ENCODE results near the gene TRAF2.

The TRAF2 gene

DNA sequence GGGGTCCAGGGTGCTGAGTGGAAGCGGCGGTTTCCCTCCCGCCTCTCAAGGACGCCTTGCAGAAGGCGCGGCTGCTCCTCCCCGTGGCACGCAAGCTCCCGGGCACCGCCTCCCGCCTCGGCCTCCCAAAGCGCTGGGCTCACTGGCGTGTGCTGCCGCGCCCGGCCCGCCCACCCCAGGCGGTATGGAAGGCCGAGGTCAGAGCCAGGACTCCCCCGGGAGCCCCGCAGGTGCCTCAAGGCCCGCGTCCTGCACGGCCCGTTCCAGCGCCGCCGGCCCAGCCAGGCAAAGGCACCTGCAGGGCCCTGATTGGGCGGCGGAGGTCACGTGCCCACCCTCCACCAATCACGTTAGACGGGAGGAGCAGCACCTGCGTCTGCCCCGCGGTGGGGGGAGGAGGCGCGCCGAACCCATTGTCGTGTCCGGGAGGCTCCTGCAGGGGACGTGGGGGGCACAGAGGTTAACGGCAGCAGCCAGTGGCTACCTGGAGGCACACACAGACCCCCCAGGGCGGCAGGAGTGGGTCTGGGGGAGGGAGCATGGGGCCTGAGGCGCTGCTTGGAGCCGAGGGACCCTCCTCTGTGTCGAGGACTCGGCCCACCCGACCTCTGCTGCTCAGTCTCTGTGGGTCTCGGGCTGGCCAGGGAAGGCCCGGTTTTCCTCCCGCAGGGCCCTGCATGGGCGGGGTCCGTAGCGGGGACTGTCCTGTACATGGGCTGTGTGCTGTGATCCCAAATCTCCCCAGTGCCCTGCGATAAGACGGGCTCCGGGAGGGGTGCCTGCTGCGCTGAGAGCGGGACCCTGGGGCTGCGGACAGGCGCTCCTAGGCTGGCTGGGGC, 63.7 kb downstream of the TRAF2 start:
- peak; percentile 93 for DNase-seq (ENCODE audit: low read depth in 2 of 2)

DNA sequence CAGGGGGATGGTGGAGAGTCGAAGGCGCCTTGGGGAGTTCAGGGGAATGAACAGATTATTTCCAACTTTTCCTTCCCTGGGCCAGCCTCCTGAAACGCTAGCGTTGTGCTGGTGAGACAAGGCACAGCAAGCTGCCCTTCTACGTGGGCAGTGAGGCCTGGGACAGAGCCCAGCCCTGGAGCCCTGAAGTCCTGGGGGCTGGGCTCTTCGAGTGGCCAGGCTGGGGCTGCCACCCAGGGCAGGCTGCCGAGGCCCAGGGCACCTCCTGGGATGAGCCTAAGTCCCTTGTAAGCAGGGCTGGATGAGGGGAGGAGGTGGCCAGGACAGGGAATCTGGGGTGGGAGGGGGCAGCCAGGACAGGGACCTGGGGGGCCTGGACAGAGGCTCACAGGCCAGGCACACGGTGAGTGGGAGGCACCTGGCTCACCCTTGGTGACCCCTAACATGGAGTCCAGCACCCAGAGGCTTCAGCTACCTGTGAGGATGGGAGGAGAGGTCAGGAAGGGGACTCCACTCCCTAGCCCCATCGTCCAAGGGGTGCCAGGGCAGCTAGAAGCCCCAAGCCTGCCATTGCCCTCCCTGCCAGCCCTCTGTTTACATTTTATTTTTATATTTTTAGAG, 64.5 kb downstream of the TRAF2 start:
- no peak for DNase-seq (ENCODE audit: low read depth in 2 of 2)

DNA sequence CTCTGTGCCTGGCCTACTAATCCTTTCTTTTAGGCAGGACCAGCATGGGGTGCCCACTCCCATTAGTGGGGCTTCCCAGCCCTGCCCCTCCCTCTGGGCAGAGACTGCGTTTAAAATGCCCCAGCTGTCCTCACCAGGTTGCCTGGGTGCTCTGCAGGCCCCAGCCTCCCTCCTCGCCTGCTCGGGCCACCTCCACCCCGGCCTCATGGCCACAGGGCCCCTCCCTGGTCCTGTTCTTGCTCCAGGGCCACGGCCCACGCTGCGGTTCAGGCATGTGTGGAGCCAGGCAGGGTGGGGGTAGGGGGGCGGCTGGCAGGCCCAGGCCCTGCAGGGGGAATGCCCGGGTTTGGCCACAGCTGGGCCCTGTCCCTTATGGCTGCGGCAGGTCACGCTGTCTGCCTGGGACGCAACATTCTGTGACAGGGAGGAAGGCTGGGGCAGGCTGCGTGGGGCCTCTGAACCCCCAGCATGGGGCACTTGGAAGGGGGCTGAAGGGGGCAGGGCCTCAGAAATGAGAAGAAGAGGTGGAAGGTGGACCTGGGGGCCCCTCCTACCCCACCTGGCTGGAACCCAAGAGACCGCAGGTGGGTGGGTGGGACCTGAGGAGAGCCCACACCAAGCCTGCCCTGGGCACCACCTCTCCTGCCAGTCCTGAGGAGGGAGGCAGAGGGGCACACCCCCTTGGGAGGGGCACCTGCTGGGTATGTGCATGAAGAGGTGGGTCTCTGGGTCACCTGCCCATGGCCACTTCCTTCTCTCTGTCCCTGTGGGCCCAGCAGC, 65.4 kb downstream of the TRAF2 start, which contains the start of gene LCN12:
LCN12 (plus strand) TSS at position 733 of the 780 bp plus-strand sequence. CDS start 55 bp downstream, outside the sequence.
- DNase-seq (ENCODE audit: low read depth in 2 of 2), result no peak

DNA sequence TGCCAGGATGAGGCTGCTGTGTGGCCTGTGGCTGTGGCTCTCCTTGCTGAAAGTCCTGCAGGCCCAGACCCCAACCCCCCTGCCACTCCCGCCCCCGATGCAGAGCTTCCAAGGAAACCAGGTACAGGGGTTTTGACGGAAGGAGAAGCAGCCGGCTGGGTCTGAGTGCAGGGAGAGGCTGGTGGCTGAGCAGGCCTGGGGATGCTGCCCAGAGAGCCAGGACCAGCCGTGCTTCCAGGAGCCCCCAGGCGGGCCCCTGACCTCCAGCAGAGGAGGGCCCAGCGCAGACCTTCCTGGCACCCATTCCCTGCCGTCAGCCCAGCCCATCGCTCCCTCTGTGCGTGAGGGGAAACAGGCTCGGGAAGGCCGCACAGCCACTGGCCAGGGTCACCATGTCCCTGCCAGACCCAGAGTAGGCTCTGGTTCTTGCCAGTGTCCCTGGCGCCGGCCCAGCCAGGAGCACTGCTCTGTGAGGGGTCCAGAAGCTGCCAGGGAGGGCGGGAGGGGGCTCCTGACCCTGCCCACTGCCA, 66.1 kb downstream of the TRAF2 start:
- DNase-seq (ENCODE audit: low read depth in 2 of 2), result no peak

DNA sequence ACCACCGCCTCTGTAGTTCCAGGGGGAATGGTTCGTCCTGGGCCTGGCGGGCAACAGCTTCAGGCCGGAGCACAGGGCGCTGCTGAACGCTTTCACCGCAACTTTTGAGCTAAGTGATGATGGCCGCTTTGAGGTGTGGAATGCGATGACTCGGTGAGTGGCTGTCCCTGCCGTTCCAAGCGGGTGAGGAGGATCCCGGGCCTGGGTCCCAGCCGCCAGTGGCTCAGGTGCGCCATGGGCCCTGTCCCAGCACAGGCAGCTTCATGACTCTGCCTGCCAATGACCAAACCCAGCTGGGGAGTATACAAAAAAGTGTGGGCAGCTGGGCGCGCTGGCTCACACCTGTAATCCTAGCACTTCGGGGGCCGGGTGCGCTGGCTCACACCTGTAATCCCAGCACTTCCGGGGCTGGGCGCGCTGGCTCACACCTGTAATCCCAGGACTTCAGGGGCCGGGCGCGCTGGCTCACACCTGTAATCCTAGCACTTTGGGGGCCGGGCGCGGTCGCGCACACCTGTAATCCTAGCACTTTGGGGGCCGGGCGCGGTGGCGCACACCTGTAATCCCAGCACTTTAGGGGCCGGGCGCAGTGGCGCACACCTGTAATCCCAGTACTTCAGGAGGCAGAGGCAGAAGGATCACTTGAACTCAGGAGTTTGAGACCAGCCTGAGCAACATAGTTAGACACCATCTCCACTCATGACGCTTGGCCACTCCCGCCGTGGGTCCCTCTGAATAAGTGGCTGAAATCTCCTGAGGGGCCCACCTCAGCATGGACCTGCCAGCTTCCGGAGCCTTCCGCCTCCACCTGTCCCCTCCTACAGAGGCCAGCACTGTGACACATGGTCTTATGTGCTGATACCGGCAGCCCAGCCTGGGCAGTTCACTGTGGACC, 66.8 kb downstream of the TRAF2 start:
- no peak for DNase-seq (ENCODE audit: low read depth in 2 of 2)

DNA sequence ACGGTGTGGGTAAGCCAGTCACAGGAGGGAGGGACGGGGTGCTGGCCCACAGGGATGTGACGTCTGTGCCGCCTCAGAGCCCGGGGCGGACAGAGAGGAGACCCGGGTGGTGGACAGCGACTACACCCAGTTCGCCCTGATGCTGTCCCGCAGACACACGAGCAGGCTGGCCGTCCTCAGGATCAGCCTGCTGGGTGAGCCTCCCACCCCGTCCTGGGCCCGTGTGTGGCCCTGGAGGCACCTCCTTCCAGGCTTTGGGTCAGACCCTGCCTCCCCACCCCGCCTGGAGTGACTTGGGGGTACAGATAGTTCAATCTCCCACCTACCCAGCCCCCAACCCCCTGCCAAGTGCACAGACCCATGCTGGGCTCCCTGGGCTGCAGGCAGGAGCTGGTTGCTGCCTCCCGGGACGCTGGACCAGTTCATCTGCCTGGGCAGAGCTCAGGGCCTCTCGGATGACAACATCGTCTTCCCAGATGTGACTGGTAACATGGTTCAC, 67.5 kb downstream of the TRAF2 start:
- DNase-seq (ENCODE audit: low read depth in 2 of 2), result no peak

DNA sequence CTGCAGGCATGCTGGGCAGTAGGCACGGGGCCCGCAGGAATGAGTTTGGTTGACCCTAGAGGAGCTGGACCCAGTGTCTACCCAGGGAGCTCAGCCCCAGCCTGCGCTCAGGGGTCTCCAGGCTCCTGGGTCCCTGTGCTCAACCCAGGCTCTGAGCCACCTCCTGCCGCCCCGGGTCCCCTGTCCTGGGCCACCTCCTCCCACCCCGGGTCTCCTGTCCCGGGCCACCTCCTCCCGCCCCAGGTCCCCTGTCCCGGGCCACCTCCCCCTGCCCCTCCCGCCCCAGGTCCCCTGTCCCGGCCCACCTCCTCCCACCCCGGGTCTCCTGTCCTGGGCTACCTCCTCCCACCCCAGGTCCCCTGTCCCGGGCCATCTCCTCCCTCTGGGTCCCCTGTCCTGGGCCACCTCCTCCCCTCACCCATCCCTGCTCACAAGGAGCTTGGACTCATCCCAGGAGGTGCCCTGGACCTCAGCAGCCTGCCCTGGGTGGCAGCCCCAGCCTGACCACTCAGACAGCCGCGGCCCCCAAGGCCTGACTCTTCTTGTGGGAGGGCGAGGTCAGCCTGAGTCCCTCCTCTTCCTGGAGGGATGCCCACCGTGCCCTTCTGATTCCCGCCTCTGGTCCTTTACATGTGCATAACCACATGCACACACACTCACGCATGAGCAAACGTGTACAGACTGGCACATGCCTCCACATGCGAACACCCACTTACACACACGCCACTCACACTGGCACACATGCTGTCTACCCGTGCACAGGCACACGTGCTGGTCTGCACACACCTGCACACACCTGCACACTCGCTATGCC, 68.2 kb downstream of the TRAF2 start:
- no peak for DNase-seq (ENCODE audit: low read depth in 2 of 2)

DNA sequence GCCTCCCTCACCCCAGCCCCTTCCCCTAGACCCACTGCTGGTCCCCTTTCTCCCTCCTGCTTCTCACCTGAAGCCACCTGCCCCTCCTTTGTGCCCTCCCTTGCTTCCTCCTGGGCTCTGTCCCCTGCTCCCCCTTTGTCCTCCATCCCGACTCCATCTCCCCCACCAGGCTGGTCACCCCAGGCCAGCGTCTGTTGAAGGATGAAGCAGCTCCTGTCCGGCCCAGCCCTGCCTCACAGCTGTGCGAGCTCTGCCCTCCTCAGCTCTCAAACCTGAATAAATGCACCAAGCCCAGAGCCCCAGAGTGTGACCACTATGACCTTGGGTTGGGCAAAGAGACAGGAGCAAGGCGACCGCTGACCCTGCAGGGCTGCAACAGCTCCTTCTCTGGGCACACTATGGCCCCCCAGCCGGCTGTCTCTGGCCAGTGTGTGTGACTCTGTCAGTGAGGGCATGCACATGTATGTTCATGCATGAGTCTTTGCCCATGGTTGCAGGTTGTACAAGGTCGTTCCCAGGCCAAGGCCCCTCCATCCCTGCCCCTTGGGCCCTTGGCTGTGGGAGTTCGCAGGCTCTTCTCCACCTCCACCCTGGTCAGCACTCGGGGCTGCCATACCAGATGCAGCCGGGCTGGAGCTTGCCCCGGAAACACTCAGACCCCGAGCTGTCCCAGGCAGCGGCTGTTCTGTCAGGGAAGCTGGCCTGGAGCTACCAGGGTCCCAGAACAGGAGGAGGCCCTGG, 69.1 kb downstream of the TRAF2 start:
- DNase-seq (ENCODE audit: low read depth in 2 of 2), result no peak

DNA sequence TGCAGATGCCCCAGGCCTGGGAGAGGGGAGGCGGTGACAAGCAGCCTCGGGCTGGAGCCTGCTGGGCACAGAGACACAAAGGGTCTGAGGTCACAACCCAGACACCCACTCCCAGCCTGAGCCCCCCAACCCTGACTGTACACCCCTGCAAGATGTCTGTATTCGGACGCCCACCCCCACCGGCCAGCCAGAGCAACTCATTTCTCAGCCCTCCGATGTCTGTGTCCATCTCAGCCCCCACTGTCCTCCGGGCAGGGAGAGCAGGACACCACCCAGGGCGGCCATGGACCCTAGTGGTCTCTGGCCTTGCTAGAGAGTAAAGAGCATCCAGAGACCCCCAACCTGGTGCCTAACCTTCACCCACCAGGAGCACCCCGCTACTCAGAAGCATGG, 69.6 kb downstream of the TRAF2 start:
- DNase-seq (ENCODE audit: low read depth in 2 of 2), result no peak

DNA sequence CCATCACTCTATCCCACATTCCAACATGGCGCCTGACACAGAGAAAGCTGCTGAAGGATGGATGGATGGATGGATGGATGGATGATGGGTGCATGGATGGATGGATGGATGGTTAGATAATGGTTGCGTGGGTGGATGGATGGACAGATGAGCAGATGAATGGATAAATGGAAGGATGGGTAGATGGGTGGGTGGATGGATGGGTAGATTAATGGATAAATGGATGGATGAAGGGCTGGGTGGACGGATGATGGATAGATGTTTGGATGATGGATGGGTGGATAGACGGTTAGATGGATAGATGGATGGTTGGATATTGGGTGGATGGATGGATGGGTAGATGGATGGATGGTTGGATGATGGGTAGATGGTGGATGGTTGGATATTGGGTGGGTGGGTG, 70.3 kb downstream of the TRAF2 start:
- no peak for DNase-seq (ENCODE audit: low read depth in 2 of 2)

DNA sequence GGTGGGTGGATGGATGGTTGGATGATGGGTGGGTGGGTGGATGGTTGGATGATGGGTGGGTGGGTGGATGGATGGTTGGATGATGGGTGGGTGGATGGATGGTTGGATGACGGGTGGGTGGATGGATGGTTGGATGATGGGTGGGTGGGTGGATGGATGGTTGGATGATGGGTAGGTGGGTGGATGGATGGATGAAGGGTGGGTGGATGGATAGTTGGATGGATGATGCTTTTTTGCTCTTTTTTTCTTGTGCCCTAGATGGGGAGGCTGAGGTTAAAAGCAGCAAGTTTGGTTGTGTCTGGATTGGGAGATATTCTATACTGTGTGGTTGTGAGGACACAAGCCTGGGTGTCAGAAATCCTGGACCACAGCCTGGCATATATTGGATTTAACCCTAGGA, 71.1 kb downstream of the TRAF2 start:
- no peak for DNase-seq (ENCODE audit: low read depth in 2 of 2)

DNA sequence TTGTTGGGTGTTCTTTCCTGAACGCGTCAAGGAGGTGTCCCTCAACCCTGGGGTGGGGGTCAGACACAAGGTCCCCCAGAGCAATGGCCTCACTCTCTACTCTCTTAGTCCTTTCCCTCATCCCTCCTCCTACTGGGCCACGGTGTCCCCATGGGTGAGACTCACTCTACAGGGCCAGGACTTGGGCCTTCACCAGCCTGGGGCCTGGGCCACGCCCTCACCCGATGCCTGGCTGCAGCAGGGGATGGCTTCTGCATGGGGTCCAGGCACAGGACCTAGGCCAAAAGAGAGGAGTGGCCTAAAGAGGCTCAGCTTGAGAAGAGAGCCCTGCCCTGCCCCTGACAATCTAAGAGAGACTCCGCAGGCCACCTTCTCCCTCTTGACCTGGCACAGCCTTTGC, 71.6 kb downstream of the TRAF2 start:
- DNase-seq (ENCODE audit: low read depth in 2 of 2), result no peak

DNA sequence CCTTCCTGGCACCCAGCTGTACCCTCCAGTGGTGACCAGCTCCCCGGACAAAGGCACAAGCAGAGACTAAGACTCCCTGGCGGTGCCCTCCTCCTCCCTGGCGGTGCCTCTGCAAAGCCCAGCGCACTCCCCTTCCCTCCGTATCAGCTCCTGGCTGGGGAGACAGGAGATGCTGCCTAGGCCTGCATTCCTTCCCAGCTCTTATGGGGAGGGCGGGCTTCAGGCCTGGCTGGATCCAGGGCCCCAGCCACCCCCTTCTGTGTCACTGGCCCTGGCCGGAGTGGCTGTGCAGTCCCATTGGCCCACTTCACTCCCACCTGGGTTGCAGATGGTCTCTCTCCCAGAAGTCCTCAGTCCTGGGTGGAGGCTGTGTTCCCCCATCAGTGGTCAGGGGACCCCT, 72.2 kb downstream of the TRAF2 start:
- DNase-seq (ENCODE audit: low read depth in 2 of 2), result no peak

DNA sequence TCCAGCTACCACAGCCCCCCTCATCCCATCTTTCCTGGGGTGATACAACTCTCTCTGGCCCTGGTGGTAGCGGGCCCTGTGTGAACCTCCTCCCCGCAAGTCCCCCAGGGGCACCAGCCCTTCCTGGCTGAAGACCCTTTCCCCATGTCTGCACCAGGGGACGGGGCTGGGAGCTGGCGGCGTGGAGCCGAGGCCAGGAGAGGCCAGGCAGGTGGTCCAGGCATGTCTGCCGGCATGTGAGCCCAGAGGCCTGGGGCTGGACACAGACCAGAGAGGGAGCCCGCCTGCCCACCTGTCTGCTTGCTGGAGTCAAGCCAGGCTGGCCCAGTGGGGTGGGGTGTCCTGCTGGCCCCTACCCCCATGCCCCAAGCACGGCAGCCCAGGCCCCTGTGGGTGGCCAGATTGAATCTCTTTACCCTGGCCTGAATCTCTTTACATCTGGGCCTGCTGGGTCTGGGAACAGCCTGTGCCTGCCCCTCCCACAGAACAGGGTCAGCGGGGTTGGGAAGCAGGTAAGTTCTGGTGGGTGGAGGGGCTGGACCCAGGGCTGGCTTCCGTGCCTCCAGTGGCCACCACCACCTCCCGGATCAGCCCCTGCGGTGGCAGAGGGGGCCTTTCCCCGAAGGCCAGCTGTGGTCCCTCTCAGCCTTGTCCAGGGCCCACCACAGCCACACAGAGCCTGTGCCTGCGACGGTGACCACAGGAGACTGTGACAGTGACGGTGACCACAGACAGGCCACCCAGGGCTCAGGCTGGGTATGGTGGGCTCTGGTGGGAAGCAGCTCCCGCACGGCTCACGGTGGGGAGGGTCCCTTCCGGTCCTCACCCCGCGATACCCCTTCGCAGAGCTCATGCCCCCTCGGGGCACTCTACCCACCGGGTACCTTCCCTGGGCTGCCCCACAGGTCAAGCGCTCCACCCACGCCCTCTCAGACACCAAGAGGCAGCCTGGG, 72.9 kb downstream of the TRAF2 start:
- DNase-seq (ENCODE audit: low read depth in 2 of 2), result no peak

DNA sequence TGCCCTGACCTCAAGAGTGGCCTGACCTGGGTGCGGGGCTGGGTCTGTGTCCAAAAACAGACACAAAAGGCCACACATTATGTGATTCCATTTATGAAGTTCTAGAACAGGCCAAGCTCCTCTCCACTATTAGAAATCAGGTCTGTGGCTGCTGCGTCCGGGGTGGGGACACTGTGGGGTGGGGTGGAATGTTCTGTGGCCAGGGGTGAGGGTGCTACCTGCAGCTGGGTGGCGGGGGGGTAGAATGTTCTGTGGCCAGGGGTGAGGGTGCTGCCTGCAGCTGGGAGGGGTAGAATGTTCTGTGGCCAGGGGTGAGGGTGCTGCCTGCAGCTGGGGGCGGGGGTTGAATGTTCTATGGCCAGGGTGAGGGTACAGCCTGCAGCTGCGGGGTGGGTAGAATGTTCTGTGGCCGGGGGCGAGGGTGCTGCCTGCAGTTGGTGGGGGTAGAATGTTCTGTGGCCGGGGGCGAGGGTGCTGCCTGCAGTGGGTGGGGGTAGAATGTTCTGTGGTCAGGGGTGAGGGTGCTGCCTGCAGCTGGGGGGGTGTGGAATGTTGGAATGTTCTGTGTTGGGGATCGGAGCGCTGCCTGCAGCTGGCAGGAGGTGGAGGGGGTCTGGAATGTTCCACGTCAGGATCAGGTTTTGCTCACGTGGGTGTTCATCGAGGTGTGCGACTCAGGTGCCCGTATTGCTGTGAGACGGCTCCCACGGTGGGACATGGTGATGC, 74.1 kb downstream of the TRAF2 start:
- DNase-seq (ENCODE audit: low read depth in 2 of 2), result no peak

DNA sequence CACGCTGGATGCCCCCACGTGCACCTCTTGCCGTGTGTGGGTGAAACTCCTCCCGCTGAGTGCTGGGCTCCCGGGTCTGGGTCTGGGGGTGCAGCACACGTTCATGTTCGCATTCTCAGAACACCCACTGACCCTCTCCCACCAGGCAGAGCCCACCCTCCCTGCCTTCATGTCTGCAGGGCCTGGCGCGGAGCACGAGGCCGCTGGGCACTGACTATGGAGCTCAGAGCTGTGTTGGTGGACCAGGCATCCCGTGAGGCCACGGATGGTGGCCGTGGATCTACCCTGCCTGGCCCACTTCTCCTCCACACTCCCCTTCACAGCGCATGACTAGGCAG, 74.6 kb downstream of the TRAF2 start:
- DNase-seq (ENCODE audit: low read depth in 2 of 2), result no peak

DNA sequence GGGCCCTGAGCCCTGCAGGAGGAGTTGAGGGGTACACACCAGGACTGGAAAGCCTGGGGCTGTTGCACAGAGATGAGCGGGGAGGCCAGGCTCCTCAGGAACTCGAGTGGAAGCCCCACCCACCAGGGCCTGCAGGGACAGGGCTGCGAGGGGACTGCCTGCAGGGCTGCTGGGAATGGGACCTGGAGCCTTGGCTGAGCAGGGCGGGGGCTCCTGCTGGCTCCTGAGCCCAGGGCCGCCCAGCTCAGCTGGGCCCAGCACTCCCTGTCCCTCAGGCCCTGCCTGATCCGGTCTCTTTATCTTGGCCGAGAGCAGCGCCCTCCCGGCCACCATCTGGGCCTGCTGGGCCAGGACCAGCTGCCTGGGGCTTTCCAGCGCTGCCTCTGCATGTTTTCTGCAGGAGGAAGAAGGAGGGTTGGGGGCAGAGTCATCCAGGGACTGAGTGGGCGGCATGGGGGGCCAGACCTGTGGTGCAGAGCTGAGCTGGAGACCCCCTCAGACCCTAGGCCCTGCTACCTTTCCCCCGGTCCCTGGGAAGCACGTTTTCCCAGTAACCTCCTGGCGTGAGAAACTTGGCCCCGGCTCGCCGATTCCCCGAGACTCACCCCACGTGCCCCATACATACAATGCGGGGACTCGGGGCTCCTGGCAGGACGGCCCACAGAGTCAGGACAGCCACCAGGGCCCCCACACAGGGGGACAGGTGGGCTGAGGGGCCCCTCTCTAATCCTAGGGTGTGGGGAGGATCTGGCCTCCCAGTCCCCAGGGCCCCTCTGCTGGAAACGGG, 75.2 kb downstream of the TRAF2 start:
- no peak for DNase-seq (ENCODE audit: low read depth in 2 of 2)

Data from stimulated activated CD8-positive, alpha-beta memory T cell treated with anti-CD3 and anti-CD28 coated beads, Interleukin-15, amount 100 ng/mL, for 4 hours (primary cell).